Measurements from ENCODE around the gene OR2M4.

DNA sequence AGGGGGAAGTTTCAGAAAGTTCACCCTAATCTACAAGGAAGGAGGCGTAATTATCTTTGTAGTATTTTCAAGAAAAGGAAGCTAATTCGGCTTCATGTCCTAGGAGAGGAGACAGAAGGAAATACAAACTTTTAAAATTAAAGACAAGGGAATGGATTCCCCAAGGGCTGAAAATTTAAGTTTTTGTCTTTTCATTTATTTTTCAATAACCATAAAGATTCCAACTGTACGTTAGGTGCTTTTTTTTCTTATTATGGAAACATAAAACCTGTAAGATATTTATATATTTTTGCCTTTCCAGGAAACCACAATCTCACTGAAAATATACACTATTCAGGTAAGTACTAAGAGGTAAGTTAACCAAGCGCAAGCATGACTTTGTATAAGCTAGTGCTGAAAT lies 34.3 kb upstream of the OR2M4 start, which contains the start of gene OR2M3:
- TF ChIP-seq, protein P1, sequence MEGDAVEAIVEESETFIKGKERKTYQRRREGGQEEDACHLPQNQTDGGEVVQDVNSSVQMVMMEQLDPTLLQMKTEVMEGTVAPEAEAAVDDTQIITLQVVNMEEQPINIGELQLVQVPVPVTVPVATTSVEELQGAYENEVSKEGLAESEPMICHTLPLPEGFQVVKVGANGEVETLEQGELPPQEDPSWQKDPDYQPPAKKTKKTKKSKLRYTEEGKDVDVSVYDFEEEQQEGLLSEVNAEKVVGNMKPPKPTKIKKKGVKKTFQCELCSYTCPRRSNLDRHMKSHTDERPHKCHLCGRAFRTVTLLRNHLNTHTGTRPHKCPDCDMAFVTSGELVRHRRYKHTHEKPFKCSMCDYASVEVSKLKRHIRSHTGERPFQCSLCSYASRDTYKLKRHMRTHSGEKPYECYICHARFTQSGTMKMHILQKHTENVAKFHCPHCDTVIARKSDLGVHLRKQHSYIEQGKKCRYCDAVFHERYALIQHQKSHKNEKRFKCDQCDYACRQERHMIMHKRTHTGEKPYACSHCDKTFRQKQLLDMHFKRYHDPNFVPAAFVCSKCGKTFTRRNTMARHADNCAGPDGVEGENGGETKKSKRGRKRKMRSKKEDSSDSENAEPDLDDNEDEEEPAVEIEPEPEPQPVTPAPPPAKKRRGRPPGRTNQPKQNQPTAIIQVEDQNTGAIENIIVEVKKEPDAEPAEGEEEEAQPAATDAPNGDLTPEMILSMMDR (IDR thresholded peaks at IDR 0.05), result no peak
- no peak for TF ChIP-seq POLR2A (IDR thresholded peaks at IDR 0.05)
